SK-N-SH treated with all-trans-retinoic acid at 6 μM for 48 hours (cell line): ENCODE measurements around the gene RGS19.

ENCODE experiments used
- ATAC-seq: fragments of 200-7000 bp; cut with Tn5 transposase; 3 replicates; pipeline ENCODE4 v1.9.1; 2020; ENCODE audit warnings: mild to moderate bottlenecking, moderate library complexity
- ARNTL ChIP-seq: fragments of 450-650 bp; formaldehyde crosslinking; IDR thresholded peaks from 2 replicates; pipeline ENCODE4 v1.5.0; 2020; ENCODE audit warnings: low read depth, mild to moderate bottlenecking, moderate library complexity, borderline replicate concordance
- BACH2 ChIP-seq: fragments of 250-450 bp; sonication (Bioruptor Pico); IDR thresholded peaks from 2 replicates; pipeline ENCODE4 v1.9.0; 2021; ENCODE audit warnings: mild to moderate bottlenecking, borderline replicate concordance
- CSDC2 ChIP-seq: fragments of 250-450 bp; sonication (Bioruptor Pico); IDR thresholded peaks from 2 replicates; pipeline ENCODE4 v1.5.0; 2020; ENCODE audit warnings: mild to moderate bottlenecking, moderate library complexity
- ESRRG ChIP-seq: fragments of 250-450 bp; sonication (Bioruptor Pico); IDR thresholded peaks from 2 replicates; pipeline ENCODE4 v1.6.1; 2021; ENCODE audit warnings: mild to moderate bottlenecking
- GLIS3 ChIP-seq: fragments of 250-450 bp; sonication (Bioruptor Pico); IDR thresholded peaks from 2 replicates; pipeline ENCODE4 v1.5.0; 2020; ENCODE audit warnings: mild to moderate bottlenecking, moderate library complexity
- ISL1 ChIP-seq: fragments of 250-450 bp; sonication (Bioruptor Pico); IDR thresholded peaks from 2 replicates; pipeline ENCODE4 v2.1.2; 2022; ENCODE audit warnings: mild to moderate bottlenecking, moderate library complexity
- OSR1 ChIP-seq: fragments of 250-450 bp; sonication (Bioruptor Pico); IDR thresholded peaks from 2 replicates; pipeline ENCODE4 v1.8.0; 2022; ENCODE audit warnings: moderate library complexity, mild to moderate bottlenecking, inconsistent platforms
- PPARA ChIP-seq: fragments of 250-450 bp; sonication (Bioruptor Pico); IDR thresholded peaks from 2 replicates; pipeline ENCODE4 v1.5.0; 2020; ENCODE audit warnings: mild to moderate bottlenecking, borderline replicate concordance
- RARB ChIP-seq: fragments of 250-450 bp; sonication (Bioruptor Pico); IDR thresholded peaks from 2 replicates; pipeline ENCODE4 v1.8.0; 2021; ENCODE audit warnings: mild to moderate bottlenecking, moderate library complexity
- SNAI2 ChIP-seq: fragments of 250-450 bp; sonication (Bioruptor Pico); IDR thresholded peaks from 2 replicates; pipeline ENCODE4 v1.5.0; 2020; ENCODE audit warnings: mild to moderate bottlenecking, moderate library complexity
- TCF4 ChIP-seq: fragments of 250-450 bp; sonication (Bioruptor Pico); IDR thresholded peaks from 2 replicates; pipeline ENCODE4 v1.8.0; 2021; ENCODE audit warnings: mild to moderate bottlenecking, moderate library complexity, borderline replicate concordance
- TOX ChIP-seq: fragments of 250-450 bp; sonication (Bioruptor Pico); IDR thresholded peaks from 2 replicates; pipeline ENCODE4 v1.8.0; 2021; ENCODE audit warnings: mild to moderate bottlenecking, moderate library complexity, borderline replicate concordance
- ZC3H10 ChIP-seq: fragments of 250-450 bp; sonication (Bioruptor Pico); IDR thresholded peaks from 2 replicates; pipeline ENCODE4 v1.5.1; 2021; ENCODE audit warnings: mild to moderate bottlenecking, moderate library complexity
- ZFP3 ChIP-seq: fragments of 250-450 bp; sonication (Bioruptor Pico); IDR thresholded peaks from 2 replicates; pipeline ENCODE4 v1.5.0; 2020; ENCODE audit warnings: mild to moderate bottlenecking, moderate library complexity
- ZFP30 ChIP-seq: fragments of 450-650 bp; formaldehyde crosslinking; IDR thresholded peaks from 2 replicates; pipeline ENCODE4 v1.5.0; 2022; ENCODE audit warnings: mild to moderate bottlenecking, moderate library complexity
- ZNF565 ChIP-seq: fragments of 450-650 bp; formaldehyde crosslinking; conservative IDR thresholded peaks from 2 replicates; pipeline ENCODE4 v1.5.0; 2020; ENCODE audit warnings: low read depth, mild to moderate bottlenecking, moderate library complexity
- ZNF70 ChIP-seq: fragments of 450-650 bp; formaldehyde crosslinking; IDR thresholded peaks from 2 replicates; pipeline ENCODE4 v1.5.0; 2020; ENCODE audit warnings: mild to moderate bottlenecking, moderate library complexity
- ZNF8 ChIP-seq: fragments of 450-650 bp; formaldehyde crosslinking; IDR thresholded peaks from 2 replicates; pipeline ENCODE4 v1.5.0; 2020; ENCODE audit warnings: mild to moderate bottlenecking, moderate library complexity
- TF ChIP-seq, protein P1 (sequence below): fragments of 250-450 bp; sonication (Bioruptor Pico); IDR thresholded peaks from 2 replicates; pipeline ENCODE4 v1.5.1; 2021; ENCODE audit warnings: mild to moderate bottlenecking, moderate library complexity
- TF ChIP-seq, protein P2 (sequence below): fragments of 250-450 bp; sonication (Bioruptor Pico); IDR thresholded peaks from 2 replicates; pipeline ENCODE4 v1.5.0; 2020; ENCODE audit warnings: mild to moderate bottlenecking, moderate library complexity
- TF ChIP-seq, protein P3 (sequence below): fragments of 250-450 bp; sonication (Bioruptor Pico); IDR thresholded peaks from 2 replicates; pipeline ENCODE4 v1.8.0; 2020; ENCODE audit warnings: mild to moderate bottlenecking, moderate library complexity, borderline replicate concordance
- TF ChIP-seq, protein P4 (sequence below): fragments of 250-450 bp; sonication (Bioruptor Pico); IDR thresholded peaks from 2 replicates; pipeline ENCODE4 v1.8.0; 2021; ENCODE audit warnings: low read depth, mild to moderate bottlenecking, moderate library complexity, borderline replicate concordance
- TF ChIP-seq, protein P5 (sequence below): fragments of 250-450 bp; sonication (Bioruptor Pico); IDR thresholded peaks from 2 replicates; pipeline ENCODE4 v1.5.1; 2020; ENCODE audit warnings: low read depth, mild to moderate bottlenecking, moderate library complexity

The RGS19 gene

DNA sequence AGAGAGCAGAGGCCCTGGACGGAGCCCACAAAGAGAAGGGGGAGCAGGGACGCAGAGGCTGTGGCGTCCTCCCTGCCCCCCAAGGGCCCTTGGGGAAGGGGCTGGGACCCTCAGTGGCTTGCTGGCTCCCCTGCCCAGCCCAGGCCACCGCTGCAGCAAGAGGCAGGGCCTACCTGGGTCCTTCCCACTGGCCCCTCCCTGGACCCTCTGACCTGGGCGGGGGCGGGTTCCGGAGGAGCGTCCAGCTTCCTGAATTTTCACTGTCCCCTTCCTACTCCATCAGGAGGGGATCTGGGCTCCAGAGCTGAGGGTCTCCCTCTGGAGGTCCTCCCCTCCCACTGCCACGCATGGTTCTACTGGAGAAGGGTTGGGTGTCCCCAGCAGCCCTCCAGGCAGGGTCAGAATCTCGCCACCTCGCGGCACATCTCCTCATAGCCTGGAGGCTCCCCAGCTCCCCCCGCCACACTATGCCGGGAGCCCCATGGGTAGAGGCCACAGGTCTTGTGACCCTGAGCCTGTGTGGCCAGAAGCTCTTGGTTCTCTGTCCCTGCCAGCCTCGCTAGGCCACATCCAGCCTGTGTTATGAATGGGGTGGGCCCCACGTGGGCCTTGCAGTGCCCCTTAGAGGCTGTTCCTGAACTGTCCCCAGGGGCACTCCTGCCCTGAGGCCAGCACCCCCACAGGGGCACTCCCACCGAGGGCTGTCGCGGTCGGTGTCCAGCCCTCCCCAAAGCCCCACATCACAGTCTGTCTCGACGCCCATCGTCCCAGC lies 28.9 kb downstream of the RGS19 start:
- no peak for ATAC-seq

DNA sequence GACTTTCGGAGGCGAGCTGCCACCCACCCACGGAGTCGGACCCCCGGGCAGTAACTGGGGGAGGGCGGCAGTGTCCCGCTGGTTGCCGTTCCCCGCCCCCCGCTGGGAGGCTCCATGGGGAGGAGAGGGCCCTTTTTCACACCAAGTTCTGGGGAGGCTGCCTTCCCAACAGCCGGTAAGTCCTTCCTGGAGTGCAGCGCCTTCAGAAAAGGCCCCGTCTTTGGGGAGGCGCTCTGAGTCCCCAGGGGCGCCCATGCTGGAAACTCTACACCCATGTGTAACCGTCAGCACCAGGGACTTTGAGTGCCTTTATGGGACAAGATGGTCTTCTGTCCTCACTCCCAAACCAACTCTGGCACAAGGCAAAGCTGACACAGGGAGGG lies 29.4 kb downstream of the RGS19 start:
- ATAC-seq: no peak
- TF ChIP-seq ZFP3 (CRISPR knock-in tag) (no peak), ZC3H10 (no peak), SNAI2 (no peak), ZFP30 (no peak), OSR1 (CRISPR knock-in tag) (no peak), ZNF565 (CRISPR knock-in tag) (no peak), BACH2 (CRISPR knock-in tag) (no peak), CSDC2 (CRISPR knock-in tag) (no peak), ISL1 (CRISPR knock-in tag) (no peak), GLIS3 (CRISPR knock-in tag) (no peak), PPARA (CRISPR knock-in tag) (no peak), TOX (CRISPR knock-in tag) (no peak), ESRRG (no peak), RARB (no peak)
- TF ChIP-seq, protein P1, sequence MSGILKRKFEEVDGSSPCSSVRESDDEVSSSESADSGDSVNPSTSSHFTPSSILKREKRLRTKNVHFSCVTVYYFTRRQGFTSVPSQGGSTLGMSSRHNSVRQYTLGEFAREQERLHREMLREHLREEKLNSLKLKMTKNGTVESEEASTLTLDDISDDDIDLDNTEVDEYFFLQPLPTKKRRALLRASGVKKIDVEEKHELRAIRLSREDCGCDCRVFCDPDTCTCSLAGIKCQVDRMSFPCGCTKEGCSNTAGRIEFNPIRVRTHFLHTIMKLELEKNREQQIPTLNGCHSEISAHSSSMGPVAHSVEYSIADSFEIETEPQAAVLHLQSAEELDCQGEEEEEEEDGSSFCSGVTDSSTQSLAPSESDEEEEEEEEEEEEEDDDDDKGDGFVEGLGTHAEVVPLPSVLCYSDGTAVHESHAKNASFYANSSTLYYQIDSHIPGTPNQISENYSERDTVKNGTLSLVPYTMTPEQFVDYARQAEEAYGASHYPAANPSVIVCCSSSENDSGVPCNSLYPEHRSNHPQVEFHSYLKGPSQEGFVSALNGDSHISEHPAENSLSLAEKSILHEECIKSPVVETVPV (CRISPR knock-in tag): no peak
- TF ChIP-seq, protein P2, sequence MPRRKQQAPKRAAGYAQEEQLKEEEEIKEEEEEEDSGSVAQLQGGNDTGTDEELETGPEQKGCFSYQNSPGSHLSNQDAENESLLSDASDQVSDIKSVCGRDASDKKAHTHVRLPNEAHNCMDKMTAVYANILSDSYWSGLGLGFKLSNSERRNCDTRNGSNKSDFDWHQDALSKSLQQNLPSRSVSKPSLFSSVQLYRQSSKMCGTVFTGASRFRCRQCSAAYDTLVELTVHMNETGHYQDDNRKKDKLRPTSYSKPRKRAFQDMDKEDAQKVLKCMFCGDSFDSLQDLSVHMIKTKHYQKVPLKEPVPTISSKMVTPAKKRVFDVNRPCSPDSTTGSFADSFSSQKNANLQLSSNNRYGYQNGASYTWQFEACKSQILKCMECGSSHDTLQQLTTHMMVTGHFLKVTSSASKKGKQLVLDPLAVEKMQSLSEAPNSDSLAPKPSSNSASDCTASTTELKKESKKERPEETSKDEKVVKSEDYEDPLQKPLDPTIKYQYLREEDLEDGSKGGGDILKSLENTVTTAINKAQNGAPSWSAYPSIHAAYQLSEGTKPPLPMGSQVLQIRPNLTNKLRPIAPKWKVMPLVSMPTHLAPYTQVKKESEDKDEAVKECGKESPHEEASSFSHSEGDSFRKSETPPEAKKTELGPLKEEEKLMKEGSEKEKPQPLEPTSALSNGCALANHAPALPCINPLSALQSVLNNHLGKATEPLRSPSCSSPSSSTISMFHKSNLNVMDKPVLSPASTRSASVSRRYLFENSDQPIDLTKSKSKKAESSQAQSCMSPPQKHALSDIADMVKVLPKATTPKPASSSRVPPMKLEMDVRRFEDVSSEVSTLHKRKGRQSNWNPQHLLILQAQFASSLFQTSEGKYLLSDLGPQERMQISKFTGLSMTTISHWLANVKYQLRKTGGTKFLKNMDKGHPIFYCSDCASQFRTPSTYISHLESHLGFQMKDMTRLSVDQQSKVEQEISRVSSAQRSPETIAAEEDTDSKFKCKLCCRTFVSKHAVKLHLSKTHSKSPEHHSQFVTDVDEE (CRISPR knock-in tag): no peak
- TF ChIP-seq, protein P3, sequence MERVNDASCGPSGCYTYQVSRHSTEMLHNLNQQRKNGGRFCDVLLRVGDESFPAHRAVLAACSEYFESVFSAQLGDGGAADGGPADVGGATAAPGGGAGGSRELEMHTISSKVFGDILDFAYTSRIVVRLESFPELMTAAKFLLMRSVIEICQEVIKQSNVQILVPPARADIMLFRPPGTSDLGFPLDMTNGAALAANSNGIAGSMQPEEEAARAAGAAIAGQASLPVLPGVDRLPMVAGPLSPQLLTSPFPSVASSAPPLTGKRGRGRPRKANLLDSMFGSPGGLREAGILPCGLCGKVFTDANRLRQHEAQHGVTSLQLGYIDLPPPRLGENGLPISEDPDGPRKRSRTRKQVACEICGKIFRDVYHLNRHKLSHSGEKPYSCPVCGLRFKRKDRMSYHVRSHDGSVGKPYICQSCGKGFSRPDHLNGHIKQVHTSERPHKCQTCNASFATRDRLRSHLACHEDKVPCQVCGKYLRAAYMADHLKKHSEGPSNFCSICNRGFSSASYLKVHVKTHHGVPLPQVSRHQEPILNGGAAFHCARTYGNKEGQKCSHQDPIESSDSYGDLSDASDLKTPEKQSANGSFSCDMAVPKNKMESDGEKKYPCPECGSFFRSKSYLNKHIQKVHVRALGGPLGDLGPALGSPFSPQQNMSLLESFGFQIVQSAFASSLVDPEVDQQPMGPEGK (CRISPR knock-in tag): no peak
- TF ChIP-seq, protein P4, sequence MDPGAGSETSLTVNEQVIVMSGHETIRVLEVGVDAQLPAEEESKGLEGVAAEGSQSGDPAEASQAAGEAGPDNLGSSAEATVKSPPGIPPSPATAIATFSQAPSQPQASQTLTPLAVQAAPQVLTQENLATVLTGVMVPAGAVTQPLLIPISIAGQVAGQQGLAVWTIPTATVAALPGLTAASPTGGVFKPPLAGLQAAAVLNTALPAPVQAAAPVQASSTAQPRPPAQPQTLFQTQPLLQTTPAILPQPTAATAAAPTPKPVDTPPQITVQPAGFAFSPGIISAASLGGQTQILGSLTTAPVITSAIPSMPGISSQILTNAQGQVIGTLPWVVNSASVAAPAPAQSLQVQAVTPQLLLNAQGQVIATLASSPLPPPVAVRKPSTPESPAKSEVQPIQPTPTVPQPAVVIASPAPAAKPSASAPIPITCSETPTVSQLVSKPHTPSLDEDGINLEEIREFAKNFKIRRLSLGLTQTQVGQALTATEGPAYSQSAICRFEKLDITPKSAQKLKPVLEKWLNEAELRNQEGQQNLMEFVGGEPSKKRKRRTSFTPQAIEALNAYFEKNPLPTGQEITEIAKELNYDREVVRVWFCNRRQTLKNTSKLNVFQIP (CRISPR knock-in tag): no peak
- TF ChIP-seq, protein P5, sequence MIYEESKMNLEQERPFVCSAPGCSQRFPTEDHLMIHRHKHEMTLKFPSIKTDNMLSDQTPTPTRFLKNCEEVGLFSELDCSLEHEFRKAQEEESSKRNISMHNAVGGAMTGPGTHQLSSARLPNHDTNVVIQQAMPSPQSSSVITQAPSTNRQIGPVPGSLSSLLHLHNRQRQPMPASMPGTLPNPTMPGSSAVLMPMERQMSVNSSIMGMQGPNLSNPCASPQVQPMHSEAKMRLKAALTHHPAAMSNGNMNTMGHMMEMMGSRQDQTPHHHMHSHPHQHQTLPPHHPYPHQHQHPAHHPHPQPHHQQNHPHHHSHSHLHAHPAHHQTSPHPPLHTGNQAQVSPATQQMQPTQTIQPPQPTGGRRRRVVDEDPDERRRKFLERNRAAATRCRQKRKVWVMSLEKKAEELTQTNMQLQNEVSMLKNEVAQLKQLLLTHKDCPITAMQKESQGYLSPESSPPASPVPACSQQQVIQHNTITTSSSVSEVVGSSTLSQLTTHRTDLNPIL (CRISPR knock-in tag): no peak

More for the DNA sequence above, 28.9 kb downstream of the RGS19 start:
- no peak for TF ChIP-seq SNAI2
- no peak for TF ChIP-seq RARB
- TF ChIP-seq TCF4 (CRISPR knock-in tag): no peak
- no peak for TF ChIP-seq ZNF8

DNA sequence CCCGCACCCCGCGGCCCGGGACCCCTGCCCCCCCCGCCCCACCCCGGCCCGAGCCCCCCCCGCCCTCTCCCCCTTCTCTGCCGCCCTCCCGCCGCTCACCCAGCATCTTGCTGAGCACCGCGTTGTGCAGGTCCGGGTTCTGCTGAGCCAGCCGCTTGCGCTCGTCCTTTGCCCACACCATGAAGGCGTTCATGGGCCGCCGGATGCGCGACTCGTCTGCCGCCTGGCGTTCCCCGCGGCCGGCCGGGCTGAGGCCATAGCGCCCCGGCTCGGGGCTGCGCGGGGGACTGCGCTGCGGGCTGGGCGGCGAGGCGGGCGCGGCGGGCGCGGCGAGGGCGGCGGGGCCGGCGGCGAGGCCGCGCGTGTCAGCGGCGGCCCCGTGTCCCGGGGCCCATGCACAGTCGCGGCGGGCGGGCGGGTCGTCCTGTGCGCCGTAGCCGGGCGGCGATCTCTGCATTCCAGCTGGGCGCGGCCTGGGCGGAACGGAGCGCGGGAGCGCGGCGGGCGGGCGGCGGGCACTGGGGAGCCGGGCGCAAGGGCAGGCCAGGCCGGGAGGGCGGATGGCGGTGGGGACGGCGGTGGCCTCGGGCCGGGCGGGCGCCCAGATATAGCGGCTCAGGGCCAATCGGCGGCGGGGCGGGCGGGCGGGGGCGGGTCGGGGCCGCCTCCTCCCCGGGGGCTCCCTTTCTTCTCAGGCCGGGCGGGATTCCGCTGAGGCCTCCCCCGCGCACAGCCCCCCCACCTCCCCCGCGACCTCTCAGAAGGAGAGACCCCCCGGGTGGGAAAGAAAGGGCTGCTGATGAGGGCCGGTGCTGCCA lies 30.0 kb downstream of the RGS19 start, which contains the start of gene SOX18:
SOX18 (minus strand) TSS at position 580 of the 818 bp plus-strand sequence; CDS start at position 457, 123 bp downstream.
- ATAC-seq: no peak
- no peak for TF ChIP-seq GLIS3 (CRISPR knock-in tag)
- TF ChIP-seq CSDC2 (CRISPR knock-in tag): no peak
- no peak for TF ChIP-seq ZNF70 (CRISPR knock-in tag)
- TF ChIP-seq, protein P2 (CRISPR knock-in tag): no peak
- TF ChIP-seq ARNTL: no peak
- no peak for TF ChIP-seq ESRRG
- TF ChIP-seq, protein P5 (CRISPR knock-in tag): no peak
